Activated T-helper 1 cell treated with Interleukin-2 at 50 U/mL for 16 hours (primary cell): Measurements from ENCODE around the gene APOC3.
"Not testable (repeated sequence)": the region's sequence is repeated elsewhere in the genome, so short reads cannot be mapped to it uniquely, and the experiment has no call there.

ENCODE experiments used
- DNase-seq: peaks from one replicate; pipeline ENCODE4 v3.0.0-alpha.2; 2020; ENCODE audit warnings: low read depth

APOC3 gene

DNA sequence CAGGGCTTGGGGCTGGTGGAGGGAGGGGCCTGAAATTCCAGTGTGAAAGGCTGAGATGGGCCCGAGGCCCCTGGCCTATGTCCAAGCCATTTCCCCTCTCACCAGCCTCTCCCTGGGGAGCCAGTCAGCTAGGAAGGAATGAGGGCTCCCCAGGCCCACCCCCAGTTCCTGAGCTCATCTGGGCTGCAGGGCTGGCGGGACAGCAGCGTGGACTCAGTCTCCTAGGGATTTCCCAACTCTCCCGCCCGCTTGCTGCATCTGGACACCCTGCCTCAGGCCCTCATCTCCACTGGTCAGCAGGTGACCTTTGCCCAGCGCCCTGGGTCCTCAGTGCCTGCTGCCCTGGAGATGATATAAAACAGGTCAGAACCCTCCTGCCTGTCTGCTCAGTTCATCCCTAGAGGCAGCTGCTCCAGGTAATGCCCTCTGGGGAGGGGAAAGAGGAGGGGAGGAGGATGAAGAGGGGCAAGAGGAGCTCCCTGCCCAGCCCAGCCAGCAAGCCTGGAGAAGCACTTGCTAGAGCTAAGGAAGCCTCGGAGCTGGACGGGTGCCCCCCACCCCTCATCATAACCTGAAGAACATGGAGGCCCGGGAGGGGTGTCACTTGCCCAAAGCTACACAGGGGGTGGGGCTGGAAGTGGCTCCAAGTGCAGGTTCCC is at the start of gene APOC3:
APOC3 (plus strand) TSS at position 383 of the 659 bp plus-strand sequence. CDS start 676 bp downstream, outside the sequence.
- no peak for DNase-seq

DNA sequence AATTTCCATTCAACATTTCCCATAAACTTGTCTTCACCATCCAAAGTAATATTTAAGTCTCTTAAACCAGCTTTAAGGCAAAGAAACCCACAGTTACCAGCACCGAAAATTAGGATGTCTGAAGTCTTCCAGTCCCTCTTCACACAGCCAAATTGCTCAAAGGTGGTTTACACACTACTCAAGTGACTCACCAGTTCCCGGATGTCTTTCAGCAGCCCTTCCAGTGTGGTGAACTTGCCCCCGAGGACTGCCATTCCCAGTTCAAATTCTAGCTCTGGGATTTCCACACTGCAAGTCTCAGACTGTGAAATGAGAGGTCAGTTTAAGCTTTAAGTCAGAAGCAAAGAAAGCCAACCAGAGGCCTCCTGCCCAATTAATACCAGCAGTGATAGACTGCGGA is 47.0 kb upstream of the APOC3 start:
- DNase-seq, result no peak

GRCh38 chr11:116786326-116786725 is 43.4 kb upstream of the APOC3 start:
- DNase-seq, result no peak

- no peak for DNase-seq
Observed at GRCh38 chr11:116786966-116787365, 42.7 kb upstream of the APOC3 start.

GRCh38 chr11:116787436-116787785 is 42.3 kb upstream of the APOC3 start:
- DNase-seq, result no peak

DNA sequence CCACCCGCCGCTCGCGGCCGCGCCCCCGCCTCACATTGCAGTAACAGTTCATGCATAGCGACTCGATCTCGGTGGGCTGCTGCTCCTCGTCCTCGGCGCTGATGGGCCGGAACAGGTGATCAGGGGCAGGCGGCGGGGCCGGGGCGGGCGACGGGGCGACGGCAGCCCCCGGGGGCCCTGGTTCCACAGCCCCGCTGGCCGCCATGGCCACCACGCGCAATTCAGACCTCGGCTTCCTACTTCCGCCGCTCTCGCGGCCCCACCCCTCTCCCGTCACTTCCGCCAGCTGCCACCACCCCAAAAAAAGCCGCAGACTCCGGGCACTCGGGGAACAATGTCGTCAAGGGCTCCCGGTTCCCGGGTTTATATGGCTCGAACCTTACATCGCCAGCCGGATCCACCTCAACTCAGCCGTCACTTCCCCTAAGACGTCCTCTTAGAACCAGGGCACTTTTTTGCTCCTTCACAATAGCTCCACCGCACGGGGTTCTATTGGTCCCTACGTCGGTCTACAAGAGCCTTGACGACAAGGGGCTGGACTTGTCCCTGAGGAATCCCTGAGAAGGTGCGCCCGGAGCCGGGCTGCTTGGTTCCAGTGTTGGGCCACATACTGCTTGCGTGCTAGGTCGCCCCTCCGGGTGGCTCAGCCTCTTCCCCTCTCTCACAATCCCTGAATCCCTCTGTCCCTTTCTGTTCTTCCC is 41.8 kb upstream of the APOC3 start, which contains the start of gene ZPR1:
ZPR1 (minus strand) TSS at position 238 of the 701 bp plus-strand sequence; CDS start at position 205, 33 bp downstream.
- DNase-seq, result peak; percentile 78

DNA sequence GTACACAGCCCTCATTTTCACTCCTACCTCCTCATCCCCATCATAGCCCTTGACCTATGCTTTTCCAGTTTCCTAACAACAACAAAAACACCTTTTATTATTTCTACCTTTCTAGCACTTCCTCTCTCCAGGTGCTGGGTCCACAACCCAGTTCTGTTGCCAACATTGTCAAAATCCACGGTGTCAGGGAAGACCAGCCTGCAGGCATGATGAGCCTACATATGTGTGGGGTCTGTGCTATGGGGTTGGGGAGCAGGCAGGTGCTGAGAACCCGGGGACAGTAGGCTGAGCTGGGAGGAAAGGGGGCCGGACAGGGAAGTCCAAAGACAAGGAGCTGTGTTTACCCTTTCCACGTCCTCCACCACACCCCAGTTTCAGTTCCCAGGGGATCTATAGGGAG is 41.2 kb upstream of the APOC3 start:
- no peak for DNase-seq

GRCh38 chr11:116788975-116789374 is 40.7 kb upstream of the APOC3 start:
- DNase-seq, result no peak

GRCh38 chr11:116790167-116791001 is 39.3 kb upstream of the APOC3 start:
- no peak for DNase-seq

GRCh38 chr11:116791002-116791812 is 38.5 kb upstream of the APOC3 start:
- peak; percentile 59 for DNase-seq

DNA sequence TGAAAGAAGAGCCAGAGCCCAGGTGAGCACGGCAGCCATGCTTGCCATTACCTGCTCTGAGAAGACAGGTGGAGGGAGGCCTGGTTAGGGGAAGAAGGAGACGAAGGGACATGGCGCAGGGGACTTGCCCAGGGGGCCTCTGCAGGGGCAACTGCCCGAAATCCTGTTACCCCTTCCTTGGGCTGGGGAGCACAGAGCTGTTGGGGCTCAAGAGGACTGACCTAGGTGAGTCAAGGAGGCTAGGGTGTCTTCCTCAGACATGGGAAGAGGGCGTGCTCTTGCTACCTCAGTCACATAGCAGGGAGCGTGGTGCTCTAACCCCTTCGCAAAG is 37.9 kb upstream of the APOC3 start, which contains the start of gene APOA5:
APOA5 (minus strand) TSS at position 67 of the 331 bp plus-strand sequence; CDS start at position 48, 19 bp downstream.
- no peak for DNase-seq

GRCh38 chr11:116792144-116792868 is 37.4 kb upstream of the APOC3 start:
- no peak for DNase-seq

DNA sequence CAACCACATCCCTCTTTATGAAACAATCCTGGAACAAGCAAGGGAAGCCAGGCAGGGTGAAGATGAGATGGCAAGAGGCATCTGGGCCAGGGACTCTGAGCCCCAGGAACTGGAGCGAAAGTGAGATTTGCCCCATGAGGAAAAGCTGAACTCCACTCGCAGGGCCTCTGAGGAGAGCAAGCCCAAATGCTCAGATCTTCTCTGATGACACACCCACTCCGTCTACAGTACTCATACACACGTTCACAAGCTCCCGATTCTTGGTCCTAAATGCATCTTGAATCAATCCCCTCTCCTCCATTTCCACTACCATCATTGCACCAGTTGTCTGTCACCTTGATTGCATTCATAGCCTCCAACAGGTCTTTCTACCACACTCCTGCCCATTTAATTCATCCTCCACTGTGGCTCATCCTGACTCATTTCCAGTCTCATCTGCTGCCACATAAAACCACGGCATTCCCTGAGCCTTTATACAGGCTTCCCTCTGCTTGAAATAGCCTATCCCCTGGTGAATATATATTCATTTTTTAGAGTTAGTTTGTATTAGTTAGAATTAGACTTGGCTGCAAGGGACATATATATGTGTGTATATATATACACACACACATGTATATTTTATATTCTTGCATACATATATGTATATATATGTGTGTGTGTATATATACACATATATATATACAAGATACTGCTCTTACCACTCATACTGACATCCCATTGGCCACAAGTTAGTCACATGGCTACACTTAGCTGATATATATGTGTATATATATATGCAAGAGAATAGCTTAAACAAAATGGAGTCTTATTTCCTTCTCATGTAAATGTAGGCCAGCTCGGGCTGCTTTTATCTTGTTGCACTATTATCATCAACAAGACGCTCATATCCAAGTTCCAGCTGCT is 36.6 kb upstream of the APOC3 start:
- no peak for DNase-seq

GRCh38 chr11:116793772-116794097 is 36.0 kb upstream of the APOC3 start:
- DNase-seq, result no peak

DNA sequence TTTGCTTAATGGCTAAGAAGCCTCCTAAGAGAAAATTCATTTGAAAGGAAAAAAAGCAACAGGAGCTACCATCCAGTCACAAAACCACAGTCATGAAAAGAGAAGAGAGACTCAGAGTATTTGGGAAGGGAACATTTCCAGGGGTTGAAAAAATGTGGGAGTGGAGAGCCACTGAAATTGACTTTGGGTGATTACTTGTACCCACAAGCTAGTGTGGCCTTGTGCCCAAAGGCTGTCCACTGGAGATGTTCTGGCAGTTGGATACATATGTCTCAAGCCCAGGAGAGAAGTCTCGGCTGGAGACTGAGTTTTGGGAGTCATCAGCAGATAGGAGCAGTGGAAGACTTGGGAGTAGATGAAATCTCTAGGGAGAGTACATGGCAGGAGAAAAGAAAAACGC is 34.9 kb upstream of the APOC3 start:
- DNase-seq, result no peak

DNA sequence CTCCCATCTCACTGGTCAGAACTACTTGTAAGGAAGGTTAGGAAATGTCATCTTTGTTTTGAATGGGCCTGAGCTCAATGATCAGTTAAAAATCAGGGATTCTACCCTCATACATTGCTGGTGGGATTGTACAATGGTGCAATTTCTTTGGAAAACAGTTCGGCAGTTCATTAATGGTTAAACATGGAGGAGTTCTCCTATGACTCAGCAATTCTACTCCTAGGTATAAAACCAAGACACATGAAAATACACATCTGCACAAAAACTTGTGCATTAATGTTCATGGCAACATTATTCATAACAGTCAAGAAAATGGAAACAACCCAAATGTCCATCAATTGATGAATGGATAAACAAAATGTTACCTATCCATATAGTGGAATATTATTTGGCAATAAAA is 33.2 kb upstream of the APOC3 start:
- no peak for DNase-seq

GRCh38 chr11:116797816-116798215 is 31.9 kb upstream of the APOC3 start:
- DNase-seq, result no peak

- DNase-seq, result no peak
Observed at GRCh38 chr11:116798368-116798767, 31.3 kb upstream of the APOC3 start.

DNA sequence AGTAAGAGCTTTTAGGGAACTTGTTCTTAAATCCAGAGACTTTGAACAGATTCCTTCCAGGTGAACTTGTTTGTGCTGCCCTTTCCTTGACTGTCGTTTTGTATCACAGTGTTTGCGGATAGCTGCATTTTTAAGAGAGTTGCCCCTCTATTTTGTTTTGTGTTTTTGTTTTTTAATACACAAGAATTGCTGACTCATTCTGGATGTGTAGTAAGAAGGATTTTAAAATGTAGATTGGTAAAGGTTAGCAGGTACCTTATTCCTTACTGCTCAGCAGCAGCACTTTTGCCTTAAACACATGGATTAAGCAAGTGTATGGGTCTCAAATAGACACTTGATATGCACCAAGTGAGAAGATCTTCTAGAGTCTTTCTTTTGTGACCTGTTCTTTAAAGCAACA is 29.1 kb upstream of the APOC3 start:
- DNase-seq, result no peak

DNA sequence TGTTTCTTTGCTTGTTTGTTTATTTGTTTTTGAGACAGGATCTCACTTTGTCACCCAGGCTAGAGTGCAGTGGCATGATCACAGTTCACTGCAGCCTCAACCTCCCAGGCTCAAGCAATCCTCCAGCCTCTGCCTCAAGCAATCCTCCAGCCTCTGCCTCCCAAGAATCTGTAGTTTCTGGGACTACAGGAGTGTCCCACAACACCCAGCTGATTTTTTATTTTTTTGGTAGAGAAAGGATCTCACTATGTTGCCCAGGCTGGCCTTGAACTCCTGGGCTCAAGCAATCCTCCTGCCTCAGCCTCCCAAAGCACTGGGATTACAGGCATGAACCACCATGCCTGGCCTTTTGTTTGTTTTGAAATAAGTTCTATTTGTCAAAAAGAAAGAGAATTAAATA is 28.0 kb upstream of the APOC3 start:
- DNase-seq, result not testable (repeated sequence)
